Esophagus muscularis mucosa (tissue), 4 donors: ENCODE data around the gene GMEB2.

Experiments used
- EP300 ChIP-seq: sonication (generic); formaldehyde crosslinking; IDR thresholded peaks from one replicate; pipeline ENCODE4 v1.6.1; 2017; ENCODE audit warnings: antibody characterized with exemption
- POLR2A ChIP-seq: fragments of 450-650 bp; IDR thresholded peaks from one replicate; pipeline ENCODE4 v1.6.1; 2017; ENCODE audit warnings: antibody characterized with exemption, moderate library complexity, mild to moderate bottlenecking, low read depth
- POLR2AphosphoS5 ChIP-seq, 2 donors: sonication (generic); formaldehyde crosslinking; IDR thresholded peaks; one replicate each; pipeline ENCODE4 v1.6.1; 2017; ENCODE audit warnings: antibody characterized with exemption in 2 of 2
- TF ChIP-seq, protein P1 (sequence below), 3 experiments: fragments of 200-600 bp in 2 of 3; fragments of 450-650 bp in 1 of 3; sonication (generic) in 2 of 3; IDR thresholded peaks; one replicate each; pipeline ENCODE4 v1.5.1; 2017 to 2019; ENCODE audit warnings: antibody characterized with exemption in 3 of 3, mild to moderate bottlenecking in 2 of 3, moderate library complexity in 1 of 3

DNA sequence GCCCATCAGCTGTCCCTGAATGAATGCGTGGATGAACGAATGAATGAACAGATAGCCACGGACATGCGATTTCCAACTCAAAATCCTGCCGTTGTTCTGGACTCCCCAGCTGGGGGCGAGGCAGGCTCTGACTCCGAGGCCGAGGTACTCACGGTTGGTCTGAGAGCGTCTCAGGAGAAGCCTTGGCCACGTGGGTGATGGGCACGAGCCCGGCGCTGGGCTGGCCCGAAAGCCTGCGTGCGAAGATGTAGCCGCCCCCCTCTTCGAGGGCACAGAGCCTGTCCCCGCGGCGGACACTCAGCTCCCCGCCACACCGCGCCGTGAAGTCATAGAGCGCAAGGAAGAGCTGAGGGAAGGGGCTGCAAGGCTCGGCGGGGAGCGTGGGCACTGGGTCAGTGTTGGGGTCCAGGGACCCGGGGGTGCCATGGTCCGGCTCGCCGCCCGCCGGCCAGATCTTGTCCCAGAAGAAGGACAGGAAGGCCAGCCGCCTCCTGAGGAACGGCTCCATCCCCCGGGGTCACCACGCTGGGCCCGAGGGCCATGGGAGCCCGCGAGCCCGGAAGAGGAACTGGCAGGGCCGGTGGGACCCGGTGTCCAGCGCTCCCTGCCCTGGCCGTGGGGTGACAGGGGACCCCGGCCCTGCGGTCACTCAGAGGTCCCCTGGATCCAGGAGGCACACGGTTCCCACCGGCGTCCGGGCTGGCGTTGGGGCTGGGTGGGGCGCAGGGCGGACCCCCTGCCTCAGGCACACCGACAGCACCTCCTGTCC lies 79.8 kb downstream of the GMEB2 start:
- TF ChIP-seq EP300 = no peak
- TF ChIP-seq POLR2AphosphoS5 (IDR thresholded peaks at IDR 0.05) = no peak
- TF ChIP-seq, protein P1, sequence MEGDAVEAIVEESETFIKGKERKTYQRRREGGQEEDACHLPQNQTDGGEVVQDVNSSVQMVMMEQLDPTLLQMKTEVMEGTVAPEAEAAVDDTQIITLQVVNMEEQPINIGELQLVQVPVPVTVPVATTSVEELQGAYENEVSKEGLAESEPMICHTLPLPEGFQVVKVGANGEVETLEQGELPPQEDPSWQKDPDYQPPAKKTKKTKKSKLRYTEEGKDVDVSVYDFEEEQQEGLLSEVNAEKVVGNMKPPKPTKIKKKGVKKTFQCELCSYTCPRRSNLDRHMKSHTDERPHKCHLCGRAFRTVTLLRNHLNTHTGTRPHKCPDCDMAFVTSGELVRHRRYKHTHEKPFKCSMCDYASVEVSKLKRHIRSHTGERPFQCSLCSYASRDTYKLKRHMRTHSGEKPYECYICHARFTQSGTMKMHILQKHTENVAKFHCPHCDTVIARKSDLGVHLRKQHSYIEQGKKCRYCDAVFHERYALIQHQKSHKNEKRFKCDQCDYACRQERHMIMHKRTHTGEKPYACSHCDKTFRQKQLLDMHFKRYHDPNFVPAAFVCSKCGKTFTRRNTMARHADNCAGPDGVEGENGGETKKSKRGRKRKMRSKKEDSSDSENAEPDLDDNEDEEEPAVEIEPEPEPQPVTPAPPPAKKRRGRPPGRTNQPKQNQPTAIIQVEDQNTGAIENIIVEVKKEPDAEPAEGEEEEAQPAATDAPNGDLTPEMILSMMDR (IDR thresholded peaks at IDR 0.05) = no peak
- TF ChIP-seq POLR2A = no peak
